OCI-LY7 (cell line): ENCODE results near the gene KCNAB2. TPM values are rescaled to one million over a fixed set of nuclear protein-coding genes. Genes with fewer than 3 reads are reported as not detected.

Experiments
- BruUV-seq: library from RNA; stranded (reverse); fragments of 400-500 nt; replicated peaks from 2 replicates; lab custom pipeline; 2021; lab: Mats Ljungman, UMichigan
- CTCF ChIA-PET: fragments of 300-600 bp; sonication (Branson Sonifier 250); formaldehyde crosslinking; loops from one replicate; lab custom pipeline; 2022; ENCODE audit warnings: antibody characterized with exemption; ENCODE audit not compliant: unreplicated experiment; lab: Charles Lee
- POLR2A ChIA-PET: fragments of 300-600 bp; sonication (Branson Sonifier 250); formaldehyde crosslinking; loops from one replicate; lab custom pipeline; 2022; ENCODE audit warnings: antibody characterized with exemption; lab: Charles Lee
- DNase-seq: peaks from one replicate; pipeline ENCODE4 v3.0.0-alpha.2; 2015; ENCODE audit warnings: low spot score
- H2AFZ ChIP-seq: fragments of 200-600 bp; sonication (generic), shearing (Covaris generic); 2 replicates; pipeline ENCODE4 v1.6.1; 2014; ENCODE audit warnings: mild to moderate bottlenecking, antibody characterized with exemption, low read length, moderate library complexity
- H3K27ac ChIP-seq: fragments of 200-600 bp; sonication (generic); 2 replicates; pipeline ENCODE4 v1.5.1; 2014; ENCODE audit warnings: mixed run types, low read depth, mild to moderate bottlenecking, moderate library complexity, low read length, inconsistent platforms; ENCODE audit not compliant: poor library complexity, severe bottlenecking
- H3K36me3 ChIP-seq: fragments of 200-600 bp; sonication (generic); 2 replicates; pipeline ENCODE4 v1.6.1; 2014; ENCODE audit warnings: mild to moderate bottlenecking, antibody characterized with exemption, low read length, moderate library complexity, mixed read lengths; ENCODE audit not compliant: insufficient read depth
- H3K4me1 ChIP-seq: fragments of 200-600 bp; sonication (generic); 2 replicates; pipeline ENCODE4 v1.5.1; 2014; ENCODE audit warnings: mild to moderate bottlenecking, low read length; ENCODE audit not compliant: insufficient read depth, poor library complexity, severe bottlenecking
- H3K4me2 ChIP-seq: fragments of 200-600 bp; sonication (generic); 2 replicates; pipeline ENCODE4 v1.6.1; 2014; ENCODE audit warnings: mild to moderate bottlenecking, low read length
- H3K4me3 ChIP-seq: fragments of 200-600 bp; sonication (generic); 2 replicates; pipeline ENCODE4 v1.5.1; 2014; ENCODE audit warnings: mild to moderate bottlenecking, low read depth, low read length; ENCODE audit not compliant: poor library complexity, severe bottlenecking
- H3K79me2 ChIP-seq: fragments of 200-600 bp; sonication (generic); 2 replicates; pipeline ENCODE4 v1.6.1; 2016; ENCODE audit warnings: low read depth, mild to moderate bottlenecking, low read length, moderate library complexity, mixed read lengths; ENCODE audit not compliant: insufficient read depth
- H3K9me2 ChIP-seq: fragments of 200-600 bp; sonication (generic); 2 replicates; pipeline ENCODE4 v1.6.1; 2016; ENCODE audit warnings: mild to moderate bottlenecking, low read length, mixed read lengths; ENCODE audit not compliant: insufficient read depth
- H3K9me3 ChIP-seq: fragments of 200-600 bp; sonication (generic); 2 replicates; pipeline ENCODE4 v1.6.1; 2014; ENCODE audit warnings: mild to moderate bottlenecking, mixed run types, low read length, mixed read lengths
- H4K20me1 ChIP-seq: fragments of 200-600 bp; sonication (generic); 2 replicates; pipeline ENCODE4 v1.6.1; 2014; ENCODE audit warnings: mild to moderate bottlenecking, antibody characterized with exemption, low read length, moderate library complexity, mixed read lengths; ENCODE audit not compliant: insufficient read depth
- EZH2phosphoT487 ChIP-seq: fragments of 200-600 bp; sonication (generic); IDR thresholded peaks from 2 replicates; pipeline ENCODE4 v1.6.1; 2018; ENCODE audit warnings: low read depth, borderline replicate concordance, mild to moderate bottlenecking, mixed run types, antibody characterized with exemption, low read length, moderate library complexity, mixed read lengths
- intact Hi-C: fragments of 100-400 bp; cut with micrococcal nuclease; formaldehyde crosslinking; loops from one replicate; pipeline ENCODE4 v1.10.0; 2022; ENCODE audit not compliant: unreplicated experiment
- total RNA-seq, 2 experiments: library from RNA; depleted of rRNA in 1 of 2; stranded (reverse); fragments of >200 nt in 1 of 2; shearing (Covaris generic) in 1 of 2; gene quantifications; 2 replicates each; pipeline ENCODE4 v1.2.3, GENCODE V29; 2014 to 2022
- TF ChIP-seq, protein P1 (sequence below): fragments of 200-600 bp; sonication (generic); conservative IDR thresholded peaks from 2 replicates; pipeline ENCODE4 v1.5.1; 2014; ENCODE audit warnings: mild to moderate bottlenecking, antibody characterized with exemption, low read length, moderate library complexity, mixed read lengths

The KCNAB2 gene
- total RNA-seq, 2 experiments from 2014 or later, result 46.7 to 133 TPM

DNA sequence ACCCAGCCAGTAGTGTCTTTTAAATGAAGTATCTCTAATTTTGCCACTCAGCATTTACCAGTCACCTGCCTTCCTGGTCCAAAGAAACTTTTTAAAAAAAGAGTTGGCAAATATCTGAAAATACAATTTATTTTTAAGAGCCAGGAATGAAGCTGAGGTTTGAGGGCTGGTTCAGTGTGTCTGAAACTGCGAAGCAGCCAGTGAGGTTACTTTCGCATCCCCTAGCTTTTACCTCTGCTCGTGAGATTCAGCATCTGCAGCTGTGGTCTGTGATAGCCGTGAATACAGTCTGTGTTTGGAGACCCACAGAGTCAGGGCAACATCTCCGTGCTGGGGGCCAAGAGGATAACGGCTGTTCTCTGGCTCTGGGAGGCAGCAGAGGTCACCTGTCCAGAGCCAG, 21.3 kb upstream of the KCNAB2 start:
- TF ChIP-seq EZH2phosphoT487, result no peak
- TF ChIP-seq, protein P1, sequence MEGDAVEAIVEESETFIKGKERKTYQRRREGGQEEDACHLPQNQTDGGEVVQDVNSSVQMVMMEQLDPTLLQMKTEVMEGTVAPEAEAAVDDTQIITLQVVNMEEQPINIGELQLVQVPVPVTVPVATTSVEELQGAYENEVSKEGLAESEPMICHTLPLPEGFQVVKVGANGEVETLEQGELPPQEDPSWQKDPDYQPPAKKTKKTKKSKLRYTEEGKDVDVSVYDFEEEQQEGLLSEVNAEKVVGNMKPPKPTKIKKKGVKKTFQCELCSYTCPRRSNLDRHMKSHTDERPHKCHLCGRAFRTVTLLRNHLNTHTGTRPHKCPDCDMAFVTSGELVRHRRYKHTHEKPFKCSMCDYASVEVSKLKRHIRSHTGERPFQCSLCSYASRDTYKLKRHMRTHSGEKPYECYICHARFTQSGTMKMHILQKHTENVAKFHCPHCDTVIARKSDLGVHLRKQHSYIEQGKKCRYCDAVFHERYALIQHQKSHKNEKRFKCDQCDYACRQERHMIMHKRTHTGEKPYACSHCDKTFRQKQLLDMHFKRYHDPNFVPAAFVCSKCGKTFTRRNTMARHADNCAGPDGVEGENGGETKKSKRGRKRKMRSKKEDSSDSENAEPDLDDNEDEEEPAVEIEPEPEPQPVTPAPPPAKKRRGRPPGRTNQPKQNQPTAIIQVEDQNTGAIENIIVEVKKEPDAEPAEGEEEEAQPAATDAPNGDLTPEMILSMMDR, result no peak
- POLR2A ChIA-PET, result interaction anchor here (1.4 kb wide), 1 partner anchor 10 kb away, joined by 4 read pairs; no protein-coding TSS in a partner anchor
- peaks cover 8% of the 10 kb centered on the region for H3K36me3 ChIP-seq
- H4K20me1 ChIP-seq, result no peaks in the 10 kb centered on the region
- CTCF ChIA-PET, result no interaction called here
- H2AFZ ChIP-seq, result no peak overlapping the region
- no peaks in the 10 kb centered on the region for H3K9me2 ChIP-seq
- peaks cover 28% of the 10 kb centered on the region for H3K79me2 ChIP-seq
- DNase-seq, result peak; percentile 20
- no peak overlapping the region for H3K27ac ChIP-seq
- BruUV-seq, result no TSS peak
- H3K9me3 ChIP-seq, result no peaks in the 10 kb centered on the region
- peak overlapping the region; percentile 4; the same call in 1 of the 2 replicates for H3K4me2 ChIP-seq
- H3K4me1 ChIP-seq, result peaks cover 39% of the 10 kb centered on the region
- H3K4me3 ChIP-seq, result no peak overlapping the region
- intact Hi-C loops, result no loop called here

GRCh38 chr1:6025269-6026094, 20.2 kb upstream of the KCNAB2 start:
- intact Hi-C loops, result loop anchor here (1.0 kb wide), 2 partner anchors 33 to 174 kb away; partner anchors contain the start of genes NPHP4 and RPL22
- Histone ChIP-seq H2AFZ (peak overlapping the region; percentile 68; the same call in 1 of the 2 replicates), H3K79me2 (peaks cover 39% of the 10 kb centered on the region), H3K4me1 (peaks cover 43% of the 10 kb centered on the region), H3K36me3 (peaks cover 19% of the 10 kb centered on the region), H3K9me3 (no peaks in the 10 kb centered on the region), H4K20me1 (no peaks in the 10 kb centered on the region), H3K4me2 (peak overlapping the region; percentile 93), H3K27ac (peak overlapping the region; percentile 24), H3K9me2 (no peaks in the 10 kb centered on the region), H3K4me3 (peak overlapping the region; percentile 73)
- ChIA-PET POLR2A (interaction anchor here (0.8 to 1.4 kb wide), 3 partner anchors 9 to 529 kb away, joined by 3 to 9 read pairs (median 4); partner anchors contain the start of genes NOL9 and NPHP4), CTCF (no interaction called here)
- no peak for DNase-seq
- BruUV-seq, result no TSS peak
- TF ChIP-seq, protein P1, result no peak
- no peak for TF ChIP-seq EZH2phosphoT487
